Uterus (tissue), 4 donors: ENCODE results near the gene HOXD3. TPM values are rescaled to one million over a fixed set of nuclear protein-coding genes. Genes with fewer than 3 reads are reported as not detected.

ENCODE experiments used
- DNase-seq, 2 donors: peaks; one replicate each; pipeline ENCODE4 v3.0.0-alpha.2; 2019 to 2020
- H3K27ac ChIP-seq, 2 donors: fragments of 200-600 bp; sonication (generic); 1 replicate in 1 of 2; 2 replicates in 1 of 2; pipeline ENCODE4 v1.5.1; 2016 to 2018
- H3K27me3 ChIP-seq, 2 donors: fragments of 200-600 bp; sonication (generic); one replicate each; pipeline ENCODE4 v1.5.1; 2018 to 2019; ENCODE audit warnings: control low read depth in 1 of 2
- H3K36me3 ChIP-seq, 2 donors: fragments of 200-600 bp; sonication (generic); one replicate each; pipeline ENCODE4 v1.5.1; 2019; ENCODE audit warnings: control low read depth in 1 of 2
- H3K4me1 ChIP-seq, 2 donors: fragments of 200-600 bp; sonication (generic); one replicate each; pipeline ENCODE4 v1.5.1; 2018 to 2019; ENCODE audit warnings: control low read depth in 1 of 2
- H3K4me3 ChIP-seq, 2 donors: fragments of 200-600 bp; sonication (generic); 1 replicate in 1 of 2; 2 replicates in 1 of 2; pipeline ENCODE4 v1.5.1; 2018 to 2019; ENCODE audit warnings: mild to moderate bottlenecking in 1 of 2
- H3K9me3 ChIP-seq, 2 donors: fragments of 200-600 bp; sonication (generic); one replicate each; pipeline ENCODE4 v1.5.1; 2019; ENCODE audit warnings: control low read depth in 1 of 2
- POLR2A ChIP-seq, 2 donors: fragments of 450-650 bp; IDR thresholded peaks; one replicate each; pipeline ENCODE4 v1.6.1; 2016; ENCODE audit warnings: antibody characterized with exemption in 2 of 2, mild to moderate bottlenecking in 1 of 2, moderate library complexity in 1 of 2
- intact Hi-C: fragments of 100-400 bp; cut with DNase I; formaldehyde crosslinking; loops from one replicate; pipeline ENCODE4 v1.15.1; 2023; ENCODE audit warnings: low total_unique reads
- total RNA-seq, 4 donors: library from RNA; depleted of rRNA in 3 of 4; stranded (reverse); fragments of >200 nt in 3 of 4; gene quantifications; one replicate each; pipeline versions ENCODE4 v1.1.0 to v1.2.4, GENCODE V29; 2014 to 2023
- TF ChIP-seq, protein P1 (sequence below), 4 experiments: fragments of 200-600 bp in 2 of 4; fragments of 450-650 bp in 2 of 4; sonication (generic) in 2 of 4; IDR thresholded peaks; one replicate each; pipeline ENCODE4 v1.5.1; 2016 to 2019; ENCODE audit warnings: antibody characterized with exemption in 4 of 4, mild to moderate bottlenecking in 2 of 4, moderate library complexity in 1 of 4
- donor health status: DM: yes; HTN: yes; CAD: no.

HOXD3 gene
- total RNA-seq, 4 donors from 2014 or later = 14.7 to 61.2 (median 22.7) TPM

DNA sequence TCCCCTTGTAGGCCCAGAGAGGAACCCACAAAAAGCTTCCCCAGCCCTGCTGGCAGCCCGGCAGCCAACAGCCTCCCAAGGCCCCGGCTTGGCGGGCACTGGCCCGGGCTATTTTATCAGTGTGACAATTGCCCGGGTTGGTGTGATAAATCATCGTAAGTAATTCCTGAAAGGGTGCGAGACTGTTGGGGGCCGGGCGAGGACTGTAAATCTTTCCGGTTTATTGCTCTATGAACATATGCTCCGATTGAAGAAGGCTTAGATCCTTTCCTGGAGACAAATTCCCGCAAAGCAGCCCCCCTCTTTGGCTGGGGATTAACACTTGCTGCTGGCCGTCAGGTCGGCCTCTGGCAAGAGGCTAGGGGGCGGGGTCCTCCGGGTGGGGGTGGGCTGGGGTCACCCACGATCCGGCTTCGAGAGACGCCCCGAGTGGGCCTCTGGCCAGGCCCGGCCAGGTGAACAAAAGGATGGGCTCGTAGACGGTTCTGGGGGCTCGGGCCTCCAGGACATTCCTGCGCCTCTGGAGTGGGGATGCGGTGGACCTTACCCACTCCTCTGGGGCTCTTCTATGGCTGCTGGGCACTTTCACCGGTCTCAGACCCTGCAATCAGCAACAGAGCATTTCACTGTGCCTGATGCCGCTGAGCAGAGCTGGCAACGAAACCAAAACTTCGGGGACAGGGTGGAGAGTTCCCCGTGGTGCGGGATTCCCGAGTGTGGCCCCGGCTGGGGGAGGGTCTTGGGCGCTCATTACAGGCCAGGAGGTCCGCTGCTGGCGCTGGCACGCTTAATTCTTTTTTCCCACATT, 2.0 kb downstream of the HOXD3 start:
- no peaks in the 10 kb centered on the region for H3K36me3 ChIP-seq
- peak overlapping the region in 1 of 2 donors; percentile 38 for H3K4me3 ChIP-seq
- intact Hi-C loops = no loop called here
- peak overlapping the region; percentile 82 to 83 for H3K27ac ChIP-seq
- no peaks in the 10 kb centered on the region for H3K4me1 ChIP-seq
- no peaks in the 10 kb centered on the region for H3K9me3 ChIP-seq
- TF ChIP-seq POLR2A (IDR thresholded peaks at IDR 0.05) = no peak
- TF ChIP-seq, protein P1, sequence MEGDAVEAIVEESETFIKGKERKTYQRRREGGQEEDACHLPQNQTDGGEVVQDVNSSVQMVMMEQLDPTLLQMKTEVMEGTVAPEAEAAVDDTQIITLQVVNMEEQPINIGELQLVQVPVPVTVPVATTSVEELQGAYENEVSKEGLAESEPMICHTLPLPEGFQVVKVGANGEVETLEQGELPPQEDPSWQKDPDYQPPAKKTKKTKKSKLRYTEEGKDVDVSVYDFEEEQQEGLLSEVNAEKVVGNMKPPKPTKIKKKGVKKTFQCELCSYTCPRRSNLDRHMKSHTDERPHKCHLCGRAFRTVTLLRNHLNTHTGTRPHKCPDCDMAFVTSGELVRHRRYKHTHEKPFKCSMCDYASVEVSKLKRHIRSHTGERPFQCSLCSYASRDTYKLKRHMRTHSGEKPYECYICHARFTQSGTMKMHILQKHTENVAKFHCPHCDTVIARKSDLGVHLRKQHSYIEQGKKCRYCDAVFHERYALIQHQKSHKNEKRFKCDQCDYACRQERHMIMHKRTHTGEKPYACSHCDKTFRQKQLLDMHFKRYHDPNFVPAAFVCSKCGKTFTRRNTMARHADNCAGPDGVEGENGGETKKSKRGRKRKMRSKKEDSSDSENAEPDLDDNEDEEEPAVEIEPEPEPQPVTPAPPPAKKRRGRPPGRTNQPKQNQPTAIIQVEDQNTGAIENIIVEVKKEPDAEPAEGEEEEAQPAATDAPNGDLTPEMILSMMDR (IDR thresholded peaks at IDR 0.05) = no peak
- no peak for DNase-seq
- no peaks in the 10 kb centered on the region for H3K27me3 ChIP-seq

DNA sequence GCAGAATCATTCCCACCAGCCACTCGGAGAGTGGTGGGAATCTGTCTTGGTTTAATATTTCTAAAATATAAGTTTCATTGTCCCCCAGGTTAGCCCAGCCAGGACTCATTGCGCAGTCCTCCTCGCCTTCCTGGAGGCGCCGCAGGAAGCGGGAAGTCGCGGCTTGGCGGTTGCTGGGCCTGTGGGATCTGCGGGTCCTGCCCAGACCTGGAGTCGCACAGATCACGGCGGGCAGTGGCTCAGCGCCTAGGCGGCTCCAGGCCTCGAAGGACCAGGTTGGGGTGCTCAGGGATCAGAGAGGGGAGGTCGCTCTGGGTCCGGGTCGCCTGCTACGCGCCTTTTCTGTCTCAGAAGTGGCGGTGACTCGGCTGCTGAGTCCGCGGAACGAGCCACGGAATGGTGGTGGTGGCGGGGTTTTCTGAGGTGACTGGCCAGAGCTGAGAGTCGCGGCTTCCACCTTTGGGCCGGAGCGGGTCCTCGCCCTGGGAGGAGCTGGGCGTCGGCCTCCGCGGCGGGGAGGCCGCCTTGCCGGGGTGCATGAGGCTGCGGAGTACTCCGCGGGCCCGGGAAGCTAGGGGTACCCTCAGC, 2.6 kb downstream of the HOXD3 start:
- Histone ChIP-seq H3K9me3 (no peaks in the 10 kb centered on the region), H3K36me3 (no peaks in the 10 kb centered on the region), H3K4me1 (no peaks in the 10 kb centered on the region), H3K4me3 (peak overlapping the region in 1 of 2 donors; percentile 9), H3K27me3 (no peaks in the 10 kb centered on the region), H3K27ac (peak overlapping the region; percentile 82 to 83)
- TF ChIP-seq POLR2A (IDR thresholded peaks at IDR 0.05) = no peak
- TF ChIP-seq, protein P1 (IDR thresholded peaks at IDR 0.05) = no peak
- intact Hi-C loops = no loop called here
- DNase-seq = no peak

DNA sequence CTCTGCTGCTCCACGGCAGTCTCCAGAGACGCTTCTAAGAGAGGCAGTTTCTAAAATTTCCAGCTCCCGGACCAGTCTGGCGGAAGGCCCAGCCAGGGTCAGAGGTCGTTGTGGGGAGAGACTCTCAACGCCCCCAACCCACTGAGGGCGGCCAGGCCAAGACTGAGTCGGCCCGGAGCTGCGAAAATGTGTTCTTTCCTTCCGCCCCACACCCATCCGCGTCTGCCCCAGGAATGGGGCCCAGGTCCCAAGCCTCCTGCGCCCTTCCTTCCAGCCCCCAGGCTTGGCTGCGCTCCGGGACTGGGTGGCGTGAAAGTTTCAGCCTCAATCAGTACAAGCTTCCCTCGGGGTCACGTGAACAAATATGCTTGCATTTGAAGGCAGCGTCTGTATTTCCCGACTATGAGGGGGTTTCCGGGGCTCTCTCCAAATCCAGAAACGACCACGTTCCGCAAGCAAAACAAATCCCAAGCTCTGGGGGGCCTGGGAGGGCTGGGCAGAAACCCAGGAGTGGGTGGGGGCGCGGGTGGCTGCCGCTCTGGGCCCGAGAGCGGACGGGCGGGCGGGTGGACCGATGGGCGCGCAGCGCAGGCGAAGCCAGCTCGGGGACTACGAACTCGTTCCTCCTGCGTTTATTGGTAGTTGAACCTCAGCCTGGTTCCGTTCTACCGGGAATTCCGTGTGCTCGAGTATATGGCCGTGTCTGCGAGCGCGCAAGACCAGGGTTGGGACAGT, 3.3 kb downstream of the HOXD3 start:
- H3K4me1 ChIP-seq = no peaks in the 10 kb centered on the region
- no peak for DNase-seq
- H3K36me3 ChIP-seq = no peaks in the 10 kb centered on the region
- H3K27ac ChIP-seq = peak overlapping the region; percentile 82 to 83
- TF ChIP-seq POLR2A (IDR thresholded peaks at IDR 0.05) = no peak
- TF ChIP-seq, protein P1 (IDR thresholded peaks at IDR 0.05) = no peak
- intact Hi-C loops = no loop called here
- H3K4me3 ChIP-seq = peak overlapping the region; percentile 9 to 20
- H3K9me3 ChIP-seq = no peaks in the 10 kb centered on the region
- H3K27me3 ChIP-seq = no peaks in the 10 kb centered on the region

- TF ChIP-seq, protein P1 (IDR thresholded peaks at IDR 0.05) = no peak
- no peak for TF ChIP-seq POLR2A (IDR thresholded peaks at IDR 0.05)
- intact Hi-C loops = no loop called here
- no peaks in the 10 kb centered on the region for H3K27me3 ChIP-seq
- H3K4me1 ChIP-seq = no peaks in the 10 kb centered on the region
- peak overlapping the region; percentile 9 to 20 for H3K4me3 ChIP-seq
- H3K27ac ChIP-seq = peak overlapping the region; percentile 82 to 83
- H3K36me3 ChIP-seq = no peaks in the 10 kb centered on the region
- no peaks in the 10 kb centered on the region for H3K9me3 ChIP-seq
- no peak for DNase-seq
These were observed 4.1 kb downstream of the HOXD3 start for GRCh38 chr2:176160986-176161824.
